SU-DHL-6 (cell line): Measurements from ENCODE around the gene ARHGEF19.

Experiments
- H2AFZ ChIP-seq: fragments of 200-600 bp; sonication (generic); 2 replicates; pipeline ENCODE4 v1.6.1; 2014; ENCODE audit warnings: low read depth, mild to moderate bottlenecking, moderate library complexity, mixed read lengths, antibody characterized with exemption, low read length; ENCODE audit not compliant: severe bottlenecking
- H3F3A ChIP-seq: fragments of 200-600 bp; shearing (Covaris generic); 2 replicates; pipeline ENCODE4 v1.6.0; 2016; ENCODE audit warnings: antibody characterized with exemption, mild to moderate bottlenecking; ENCODE audit not compliant: insufficient read depth
- H3K27ac ChIP-seq: fragments of 200-600 bp; sonication (generic); 2 replicates; pipeline ENCODE4 v1.5.1; 2016; ENCODE audit warnings: low read depth, mild to moderate bottlenecking, low read length, moderate library complexity, mixed read lengths
- H3K27me3 ChIP-seq: fragments of 200-600 bp; sonication (generic), shearing (Covaris generic); 2 replicates; pipeline ENCODE4 v1.6.0; 2014; ENCODE audit warnings: mild to moderate bottlenecking, low read length
- H3K36me3 ChIP-seq: fragments of 200-600 bp; sonication (generic); 2 replicates; pipeline ENCODE4 v1.6.1; 2014; ENCODE audit warnings: mild to moderate bottlenecking, low read length, mixed read lengths
- H3K4me2 ChIP-seq: fragments of 300-600, 200-600 bp; shearing (Covaris generic), sonication (generic); 2 replicates; pipeline ENCODE4 v1.6.0; 2014; ENCODE audit warnings: low read length, low read depth, mild to moderate bottlenecking; ENCODE audit not compliant: poor library complexity, severe bottlenecking
- H3K4me3 ChIP-seq: fragments of 200-600 bp; sonication (generic); 2 replicates; pipeline ENCODE4 v1.5.1; 2014; ENCODE audit warnings: antibody characterized with exemption, low read length, mild to moderate bottlenecking, mixed read lengths; ENCODE audit not compliant: insufficient read depth, poor library complexity, severe bottlenecking
- H3K79me2 ChIP-seq: fragments of 200-600 bp; sonication (generic); 2 replicates; pipeline ENCODE4 v1.6.1; 2014; ENCODE audit warnings: mild to moderate bottlenecking, low read length, moderate library complexity; ENCODE audit not compliant: insufficient read depth
- H3K9ac ChIP-seq: fragments of 200-600 bp; sonication (generic); 2 replicates; pipeline ENCODE4 v1.7.0; 2014; ENCODE audit warnings: mild to moderate bottlenecking, low read length
- H3K9me2 ChIP-seq: fragments of 200-600 bp; sonication (generic); replicated peaks from 2 replicates; pipeline ENCODE4 v1.6.1; 2014; ENCODE audit warnings: low read length; ENCODE audit not compliant: insufficient read depth
- H3K9me3 ChIP-seq: fragments of 200-600 bp; sonication (generic); 2 replicates; pipeline ENCODE4 v1.6.1; 2014; ENCODE audit warnings: low read length, mixed read lengths; ENCODE audit not compliant: insufficient read depth
- H4K20me1 ChIP-seq: fragments of 200-600 bp; sonication (generic); 2 replicates; pipeline ENCODE4 v1.6.1; 2014; ENCODE audit warnings: low read depth, mild to moderate bottlenecking, antibody characterized with exemption, low read length, moderate library complexity, mixed read lengths
- EZH2phosphoT487 ChIP-seq: fragments of 200-600 bp; sonication (generic), shearing (Covaris generic); conservative IDR thresholded peaks from 2 replicates; pipeline ENCODE4 v1.6.1; 2018; ENCODE audit warnings: mild to moderate bottlenecking, antibody characterized with exemption, low read length, moderate library complexity, mixed read lengths
- TF ChIP-seq, protein P1 (sequence below): fragments of 200-600 bp; sonication (generic); IDR thresholded peaks from one replicate; pipeline ENCODE4 v1.5.1; 2017; ENCODE audit warnings: antibody characterized with exemption, mild to moderate bottlenecking, low read length, moderate library complexity; ENCODE audit not compliant: insufficient read depth, poor library complexity, severe bottlenecking

ARHGEF19 gene

DNA sequence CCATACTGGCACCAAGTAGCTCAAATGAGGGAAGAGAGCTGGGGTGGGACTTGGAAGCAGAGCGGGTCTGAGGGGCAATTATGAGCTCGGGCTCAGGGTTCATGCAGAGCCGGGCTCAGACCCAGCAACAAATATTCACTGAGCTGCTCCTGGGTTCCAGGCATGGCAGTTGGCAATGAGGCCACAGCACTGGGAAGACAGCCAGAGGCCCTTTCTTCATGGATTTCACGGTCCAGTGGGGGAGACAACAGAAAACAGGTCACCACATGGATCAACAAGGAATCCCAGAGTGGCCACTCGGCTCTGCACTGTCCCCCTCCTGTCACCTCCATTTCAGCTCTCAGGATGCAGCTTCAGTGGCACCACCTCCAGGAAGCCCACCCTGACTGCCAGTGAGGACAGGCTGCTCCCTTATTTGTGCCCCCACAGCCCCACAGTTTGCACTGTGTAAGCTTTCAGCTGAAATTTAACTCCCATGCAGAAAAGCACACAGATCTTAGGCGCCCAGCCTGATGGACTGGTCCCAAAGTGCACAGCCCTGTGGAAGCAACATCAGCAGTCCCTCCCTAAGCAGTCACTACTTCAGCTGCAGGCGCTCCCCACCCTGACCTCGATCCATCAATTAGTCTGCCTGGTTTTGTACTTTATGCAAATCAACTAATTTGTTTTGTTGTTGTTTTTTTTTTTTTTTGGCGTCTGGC lies 22.4 kb downstream of the ARHGEF19 start:
- no peaks in the 10 kb centered on the region for H3F3A ChIP-seq
- no peak for TF ChIP-seq EZH2phosphoT487
- TF ChIP-seq, protein P1, sequence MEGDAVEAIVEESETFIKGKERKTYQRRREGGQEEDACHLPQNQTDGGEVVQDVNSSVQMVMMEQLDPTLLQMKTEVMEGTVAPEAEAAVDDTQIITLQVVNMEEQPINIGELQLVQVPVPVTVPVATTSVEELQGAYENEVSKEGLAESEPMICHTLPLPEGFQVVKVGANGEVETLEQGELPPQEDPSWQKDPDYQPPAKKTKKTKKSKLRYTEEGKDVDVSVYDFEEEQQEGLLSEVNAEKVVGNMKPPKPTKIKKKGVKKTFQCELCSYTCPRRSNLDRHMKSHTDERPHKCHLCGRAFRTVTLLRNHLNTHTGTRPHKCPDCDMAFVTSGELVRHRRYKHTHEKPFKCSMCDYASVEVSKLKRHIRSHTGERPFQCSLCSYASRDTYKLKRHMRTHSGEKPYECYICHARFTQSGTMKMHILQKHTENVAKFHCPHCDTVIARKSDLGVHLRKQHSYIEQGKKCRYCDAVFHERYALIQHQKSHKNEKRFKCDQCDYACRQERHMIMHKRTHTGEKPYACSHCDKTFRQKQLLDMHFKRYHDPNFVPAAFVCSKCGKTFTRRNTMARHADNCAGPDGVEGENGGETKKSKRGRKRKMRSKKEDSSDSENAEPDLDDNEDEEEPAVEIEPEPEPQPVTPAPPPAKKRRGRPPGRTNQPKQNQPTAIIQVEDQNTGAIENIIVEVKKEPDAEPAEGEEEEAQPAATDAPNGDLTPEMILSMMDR, result no peak
- no peaks in the 10 kb centered on the region for H3K9me3 ChIP-seq
- H3K79me2 ChIP-seq, result no peaks in the 10 kb centered on the region
- no peak overlapping the region for H2AFZ ChIP-seq
- no peak overlapping the region for H3K9ac ChIP-seq
- H4K20me1 ChIP-seq, result no peaks in the 10 kb centered on the region
- no peak overlapping the region for H3K27ac ChIP-seq
- H3K4me3 ChIP-seq, result no peak overlapping the region
- H3K4me2 ChIP-seq, result no peak overlapping the region
- H3K9me2 ChIP-seq, result no peaks in the 10 kb centered on the region
- H3K27me3 ChIP-seq, result no peaks in the 10 kb centered on the region
- H3K36me3 ChIP-seq, result no peaks in the 10 kb centered on the region

DNA sequence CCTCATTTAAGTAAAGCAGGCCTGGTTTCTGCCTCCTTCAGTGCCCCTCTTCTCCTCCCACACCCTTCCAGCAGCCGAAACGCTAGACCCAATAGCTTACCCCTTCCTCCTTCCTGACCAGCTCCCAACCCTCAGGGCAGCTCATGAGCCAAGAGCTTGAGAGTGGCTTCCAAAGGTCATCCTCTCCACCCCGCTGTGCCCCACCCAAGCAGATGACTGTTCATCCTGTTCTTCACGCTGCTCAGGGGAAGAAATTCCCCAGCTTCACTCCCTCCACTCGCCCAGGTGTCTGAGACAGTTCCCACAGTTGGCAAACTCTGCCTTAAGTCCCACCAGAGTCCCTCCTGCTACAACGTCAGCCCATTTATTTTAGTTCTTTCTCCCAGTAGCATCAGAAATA lies 23.4 kb downstream of the ARHGEF19 start:
- no peaks in the 10 kb centered on the region for H3K9me3 ChIP-seq
- no peak overlapping the region for H3K4me3 ChIP-seq
- H3K9ac ChIP-seq, result no peak overlapping the region
- no peak overlapping the region for H2AFZ ChIP-seq
- no peaks in the 10 kb centered on the region for H3K27me3 ChIP-seq
- no peak overlapping the region for H3K4me2 ChIP-seq
- H4K20me1 ChIP-seq, result no peaks in the 10 kb centered on the region
- no peaks in the 10 kb centered on the region for H3K36me3 ChIP-seq
- H3F3A ChIP-seq, result no peaks in the 10 kb centered on the region
- no peak for TF ChIP-seq EZH2phosphoT487
- TF ChIP-seq, protein P1, result no peak
- H3K9me2 ChIP-seq, result no peaks in the 10 kb centered on the region
- H3K27ac ChIP-seq, result no peak overlapping the region
- H3K79me2 ChIP-seq, result no peaks in the 10 kb centered on the region

DNA sequence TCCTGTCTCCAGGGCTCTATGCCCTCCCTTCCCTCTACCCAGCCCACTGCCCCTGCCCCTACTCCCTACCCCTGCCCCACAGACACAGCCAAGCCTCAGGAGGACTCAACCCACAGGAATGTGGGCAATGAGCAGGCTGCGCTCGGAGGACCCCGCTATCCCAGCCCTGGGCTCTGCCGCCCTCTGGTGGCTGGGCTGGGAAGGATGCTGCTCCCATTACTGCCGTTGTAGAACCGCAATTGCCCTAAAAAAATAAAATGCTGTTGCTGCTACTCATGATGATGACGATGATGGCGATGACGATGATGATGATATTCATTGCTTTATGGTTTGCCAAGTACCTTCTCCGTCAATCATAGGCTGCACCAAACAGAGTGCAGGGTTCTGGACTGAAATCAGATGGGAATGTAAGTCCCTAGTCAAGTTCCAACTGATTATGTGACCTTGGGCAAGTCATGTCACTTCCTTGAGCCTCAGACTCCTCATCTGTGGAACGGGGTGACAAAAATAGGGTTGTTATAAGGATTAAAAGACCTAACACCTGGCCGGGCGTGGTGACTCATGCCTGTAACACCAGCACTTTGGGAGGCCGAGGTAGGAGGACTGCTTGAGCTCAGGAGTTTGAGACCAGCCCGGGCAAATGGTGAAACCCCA lies 24.6 kb downstream of the ARHGEF19 start:
- no peak overlapping the region for H3K27ac ChIP-seq
- no peak overlapping the region for H2AFZ ChIP-seq
- no peaks in the 10 kb centered on the region for H3K27me3 ChIP-seq
- no peak overlapping the region for H3K4me2 ChIP-seq
- no peak overlapping the region for H3K4me3 ChIP-seq
- no peaks in the 10 kb centered on the region for H3F3A ChIP-seq
- TF ChIP-seq EZH2phosphoT487, result no peak
- TF ChIP-seq, protein P1, result peak; percentile 95
- H4K20me1 ChIP-seq, result no peaks in the 10 kb centered on the region
- H3K36me3 ChIP-seq, result no peaks in the 10 kb centered on the region
- H3K9me3 ChIP-seq, result no peaks in the 10 kb centered on the region
- no peaks in the 10 kb centered on the region for H3K9me2 ChIP-seq
- no peaks in the 10 kb centered on the region for H3K79me2 ChIP-seq
- no peak overlapping the region for H3K9ac ChIP-seq
